Measurements from ENCODE around the gene DPP6. TPM values are rescaled to one million over a fixed set of nuclear protein-coding genes. Genes with fewer than 3 reads are reported as not detected.

Gene DPP6
- total RNA-seq, 2 donors from 2014 or later: 0.99 to 1.8 TPM

GRCh38 chr7:154628556-154628955 is 576.4 kb downstream of the DPP6 start:
- no peaks in the 10 kb centered on the region for H3K36me3 ChIP-seq (replicated peaks in 1 of 2; ENCODE audit: insufficient read depth in 1 of 2, low read depth in 2 of 2)
- peaks cover 0 to 8% of the 10 kb centered on the region in 2 donors for H3K27me3 ChIP-seq
- no peak overlapping the region for H3K27ac ChIP-seq
- H3K4me1 ChIP-seq: no peaks in the 10 kb centered on the region
- ATAC-seq (no peak), DNase-seq (no peak)
- no peak overlapping the region for H3K4me3 ChIP-seq
- intact Hi-C loops (cut with DNase I): no loop called here
- WGBS, 2 donors: 40 to 44% methylated on average over 7 of the region's 7 CpGs
- TF ChIP-seq POLR2A (IDR thresholded peaks at IDR 0.05) (no peak), CTCF (IDR thresholded peaks at IDR 0.05) (no peak)
- no peaks in the 10 kb centered on the region for H3K9me3 ChIP-seq

GRCh38 chr7:154631162-154631561 is 579.0 kb downstream of the DPP6 start:
- no peak overlapping the region for H3K4me3 ChIP-seq
- peaks cover 0 to 8% of the 10 kb centered on the region in 2 donors for H3K27me3 ChIP-seq
- WGBS, 2 donors: 42 to 52% methylated on average over 4 of the region's 4 CpGs
- no peaks in the 10 kb centered on the region for H3K36me3 ChIP-seq (replicated peaks in 1 of 2; ENCODE audit: insufficient read depth in 1 of 2, low read depth in 2 of 2)
- TF ChIP-seq CTCF (IDR thresholded peaks at IDR 0.05) (no peak), POLR2A (IDR thresholded peaks at IDR 0.05) (no peak)
- ATAC-seq (no peak), DNase-seq (no peak)
- no peaks in the 10 kb centered on the region for H3K4me1 ChIP-seq
- no peak overlapping the region for H3K27ac ChIP-seq
- H3K9me3 ChIP-seq: no peaks in the 10 kb centered on the region
- intact Hi-C loops (cut with DNase I): no loop called here

DNA sequence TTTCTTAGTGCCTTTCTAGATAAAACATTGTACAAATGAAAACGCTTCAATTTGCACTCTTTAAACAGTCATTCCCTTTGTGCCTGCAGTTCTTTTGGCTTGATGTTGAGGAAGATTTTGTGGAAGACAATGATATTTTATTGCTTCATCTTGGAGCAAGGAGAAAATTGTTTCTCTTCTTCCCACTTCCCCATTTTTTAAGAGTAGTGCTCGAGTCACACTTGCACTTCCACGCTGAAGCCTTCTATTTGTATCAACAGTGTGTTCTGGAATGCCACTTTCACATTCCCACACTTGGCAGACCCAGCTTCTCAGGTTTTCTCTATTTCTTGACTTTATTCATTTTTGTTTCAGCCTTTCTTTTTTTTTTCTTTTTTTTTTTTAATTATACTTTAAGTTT is 581.4 kb downstream of the DPP6 start:
- no peaks in the 10 kb centered on the region for H3K36me3 ChIP-seq (replicated peaks in 1 of 2; ENCODE audit: insufficient read depth in 1 of 2, low read depth in 2 of 2)
- DNase-seq (no peak), ATAC-seq (no peak)
- no peaks in the 10 kb centered on the region for H3K9me3 ChIP-seq
- intact Hi-C loops (cut with DNase I): no loop called here
- no peak overlapping the region for H3K27ac ChIP-seq
- no peaks in the 10 kb centered on the region for H3K27me3 ChIP-seq
- TF ChIP-seq POLR2A (IDR thresholded peaks at IDR 0.05) (no peak), CTCF (IDR thresholded peaks at IDR 0.05) (no peak)
- WGBS, 2 donors: 62 to 71% methylated on average over 3 of the region's 3 CpGs
- H3K4me1 ChIP-seq: no peaks in the 10 kb centered on the region
- no peak overlapping the region for H3K4me3 ChIP-seq

- no peak overlapping the region for H3K27ac ChIP-seq
- WGBS, 2 donors: 57 to 63% methylated on average over 5 to 9 of the region's 9 CpGs
- H3K36me3 ChIP-seq (replicated peaks in 1 of 2; ENCODE audit: insufficient read depth in 1 of 2, low read depth in 2 of 2): no peaks in the 10 kb centered on the region
- DNase-seq: no peak
- no peaks in the 10 kb centered on the region for H3K9me3 ChIP-seq
- no peaks in the 10 kb centered on the region for H3K27me3 ChIP-seq
- ATAC-seq: no peak
- H3K4me3 ChIP-seq: no peak overlapping the region
- no peaks in the 10 kb centered on the region for H3K4me1 ChIP-seq
- TF ChIP-seq CTCF (IDR thresholded peaks at IDR 0.05): no peak
- TF ChIP-seq POLR2A (IDR thresholded peaks at IDR 0.05): no peak
- intact Hi-C loops (cut with DNase I): no loop called here
Measured at GRCh38 chr7:154638286-154638685, 586.1 kb downstream of the DPP6 start.

DNA sequence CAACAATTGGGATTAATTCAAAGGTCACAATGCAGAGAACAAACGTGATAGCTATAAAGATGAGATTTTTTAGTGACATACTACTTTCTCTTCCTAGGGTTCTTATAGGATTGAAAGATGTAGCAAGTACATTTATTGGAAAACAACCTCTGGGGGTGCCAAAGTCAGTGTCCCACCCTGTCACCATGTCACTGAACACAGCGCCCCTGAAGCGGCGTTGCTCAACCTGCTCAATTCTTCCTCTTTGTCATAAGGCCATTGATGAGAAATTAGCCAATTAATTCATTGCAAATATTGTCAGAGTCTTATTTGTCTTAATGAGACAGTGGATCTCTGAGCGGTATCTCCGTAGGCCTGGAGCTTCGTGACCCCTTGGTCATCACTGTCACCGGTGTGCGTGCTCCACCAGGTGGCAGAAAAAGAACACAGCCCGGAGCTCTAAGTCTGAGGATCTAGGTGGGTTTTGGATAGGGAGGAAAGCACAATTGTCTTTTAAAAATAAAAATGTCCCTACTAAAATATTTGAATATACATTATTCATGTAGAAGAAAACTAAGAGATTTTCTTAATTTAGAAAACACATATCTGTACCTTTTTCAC is 588.2 kb downstream of the DPP6 start:
- no peak for ATAC-seq
- Histone ChIP-seq H3K36me3 (replicated peaks in 1 of 2; ENCODE audit: insufficient read depth in 1 of 2, low read depth in 2 of 2) (no peaks in the 10 kb centered on the region), H3K27me3 (no peaks in the 10 kb centered on the region), H3K4me1 (no peaks in the 10 kb centered on the region), H3K4me3 (no peak overlapping the region), H3K27ac (no peak overlapping the region), H3K9me3 (no peaks in the 10 kb centered on the region)
- intact Hi-C loops (cut with DNase I): no loop called here
- 41 to 57% methylated on average over 10 of the region's 10 CpGs for WGBS, 2 donors
- TF ChIP-seq CTCF (IDR thresholded peaks at IDR 0.05): peak in 1 of 7 experiments; percentile 17
- TF ChIP-seq POLR2A (IDR thresholded peaks at IDR 0.05): no peak
- DNase-seq: peak in 1 of 4 donors; percentile 10
